ENCODE measurements around the gene SIGLEC7.

Gene SIGLEC7

GRCh38 chr19:51097166-51097738 is 44.8 kb upstream of the SIGLEC7 start:
- no peak overlapping the region for H4K8ac ChIP-seq (ENCODE audit: low read depth, low read length)
- no peak overlapping the region for H2AK5ac ChIP-seq (ENCODE audit: low read length)
- no peak overlapping the region for H3K4me3 ChIP-seq (ENCODE audit: low read length)
- no peak overlapping the region for H3K18ac ChIP-seq (ENCODE audit: low read length)
- H3K9ac ChIP-seq (ENCODE audit: low read length): no peak overlapping the region
- H3K27me3 ChIP-seq (ENCODE audit: insufficient read depth, low read length, poor library complexity): no peaks in the 10 kb centered on the region
- H4K5ac ChIP-seq (ENCODE audit: low read length): no peak overlapping the region
- H3K79me2 ChIP-seq (ENCODE audit: control insufficient read depth, insufficient read depth, low read length): no peaks in the 10 kb centered on the region
- H3K79me1 ChIP-seq (ENCODE audit: low read length): no peaks in the 10 kb centered on the region
- H3K27ac ChIP-seq (ENCODE audit: low read depth, low read length): no peak overlapping the region
- H2BK120ac ChIP-seq (ENCODE audit: low read depth, low read length): no peak overlapping the region
- peak; percentile 55 for DNase-seq
- H3K4me2 ChIP-seq (ENCODE audit: low read length): no peak overlapping the region
- no peak overlapping the region for H3K56ac ChIP-seq (ENCODE audit: low read length)
- no peak overlapping the region for H2BK5ac ChIP-seq (ENCODE audit: low read length)
- no peaks in the 10 kb centered on the region for H3K4me1 ChIP-seq (ENCODE audit: control insufficient read depth, low read depth, low read length)
- no CpG with 5 or more reads among the region's 8 CpGs for WGBS (ENCODE audit: extremely low coverage, insufficient coverage, low lambda C conversion rate)
- no peak overlapping the region for H3K4ac ChIP-seq (ENCODE audit: low read depth, low read length)
- H3K23ac ChIP-seq (ENCODE audit: low read length): no peak overlapping the region
- no peaks in the 10 kb centered on the region for H3K36me3 ChIP-seq (ENCODE audit: control insufficient read depth, insufficient read depth, low read length)
- no peak overlapping the region for H2BK15ac ChIP-seq (replicated peaks; ENCODE audit: low read depth)

- Histone ChIP-seq H2AK5ac (ENCODE audit: low read length) (no peak overlapping the region), H3K23ac (ENCODE audit: low read length) (no peak overlapping the region), H3K9ac (ENCODE audit: low read length) (no peak overlapping the region), H2BK5ac (ENCODE audit: low read length) (no peak overlapping the region), H3K79me1 (ENCODE audit: low read length) (no peaks in the 10 kb centered on the region), H3K18ac (ENCODE audit: low read length) (no peak overlapping the region), H3K4me1 (ENCODE audit: control insufficient read depth, low read depth, low read length) (no peaks in the 10 kb centered on the region), H3K4me3 (ENCODE audit: low read length) (no peak overlapping the region), H3K56ac (ENCODE audit: low read length) (no peak overlapping the region), H3K27me3 (ENCODE audit: insufficient read depth, low read length, poor library complexity) (no peaks in the 10 kb centered on the region), H3K36me3 (ENCODE audit: control insufficient read depth, insufficient read depth, low read length) (no peaks in the 10 kb centered on the region), H4K8ac (ENCODE audit: low read depth, low read length) (no peak overlapping the region), H3K79me2 (ENCODE audit: control insufficient read depth, insufficient read depth, low read length) (no peaks in the 10 kb centered on the region), H3K4me2 (ENCODE audit: low read length) (no peak overlapping the region), H2BK15ac (replicated peaks; ENCODE audit: low read depth) (no peak overlapping the region), H4K5ac (ENCODE audit: low read length) (no peak overlapping the region), H2BK120ac (ENCODE audit: low read depth, low read length) (no peak overlapping the region), H3K4ac (ENCODE audit: low read depth, low read length) (no peak overlapping the region), H3K27ac (ENCODE audit: low read depth, low read length) (no peak overlapping the region)
- DNase-seq: no peak
- WGBS (ENCODE audit: extremely low coverage, insufficient coverage, low lambda C conversion rate): no CpG with 5 or more reads among the region's 20 CpGs
Observed at GRCh38 chr19:51097796-51098195, 44.3 kb upstream of the SIGLEC7 start.

- no CpG with 5 or more reads among the region's 78 CpGs for WGBS (ENCODE audit: extremely low coverage, insufficient coverage, low lambda C conversion rate)
Observed at GRCh38 chr19:51098365-51099046, 43.6 kb upstream of the SIGLEC7 start.

GRCh38 chr19:51099047-51099382 is 43.1 kb upstream of the SIGLEC7 start:
- no peaks in the 10 kb centered on the region for H3K79me2 ChIP-seq (ENCODE audit: control insufficient read depth, insufficient read depth, low read length)
- no CpG with 5 or more reads among the region's 22 CpGs for WGBS (ENCODE audit: extremely low coverage, insufficient coverage, low lambda C conversion rate)

More at GRCh38 chr19:51098365-51099046, 43.6 kb upstream of the SIGLEC7 start:
- Histone ChIP-seq H3K4ac (ENCODE audit: low read depth, low read length) (no peak overlapping the region), H3K4me1 (ENCODE audit: control insufficient read depth, low read depth, low read length) (no peaks in the 10 kb centered on the region), H4K8ac (ENCODE audit: low read depth, low read length) (no peak overlapping the region), H3K4me3 (ENCODE audit: low read length) (no peak overlapping the region), H3K27ac (ENCODE audit: low read depth, low read length) (no peak overlapping the region), H2BK15ac (replicated peaks; ENCODE audit: low read depth) (no peak overlapping the region), H2BK5ac (ENCODE audit: low read length) (no peak overlapping the region), H2BK120ac (ENCODE audit: low read depth, low read length) (no peak overlapping the region), H4K5ac (ENCODE audit: low read length) (no peak overlapping the region), H3K79me2 (ENCODE audit: control insufficient read depth, insufficient read depth, low read length) (no peaks in the 10 kb centered on the region), H3K79me1 (ENCODE audit: low read length) (no peaks in the 10 kb centered on the region), H3K23ac (ENCODE audit: low read length) (no peak overlapping the region), H3K4me2 (ENCODE audit: low read length) (no peak overlapping the region), H3K18ac (ENCODE audit: low read length) (no peak overlapping the region), H3K9ac (ENCODE audit: low read length) (no peak overlapping the region), H3K36me3 (ENCODE audit: control insufficient read depth, insufficient read depth, low read length) (no peaks in the 10 kb centered on the region), H3K56ac (ENCODE audit: low read length) (no peak overlapping the region), H2AK5ac (ENCODE audit: low read length) (no peak overlapping the region), H3K27me3 (ENCODE audit: insufficient read depth, low read length, poor library complexity) (no peaks in the 10 kb centered on the region)
- DNase-seq: no peak

GRCh38 chr19:51100601-51101000 is 41.5 kb upstream of the SIGLEC7 start:
- no peak overlapping the region for H4K8ac ChIP-seq (ENCODE audit: low read depth, low read length)
- no peak overlapping the region for H3K4me2 ChIP-seq (ENCODE audit: low read length)
- H3K79me1 ChIP-seq (ENCODE audit: low read length): no peaks in the 10 kb centered on the region
- no peak overlapping the region for H3K4ac ChIP-seq (ENCODE audit: low read depth, low read length)
- H2BK15ac ChIP-seq (replicated peaks; ENCODE audit: low read depth): no peak overlapping the region
- H3K27me3 ChIP-seq (ENCODE audit: insufficient read depth, low read length, poor library complexity): no peaks in the 10 kb centered on the region
- H3K27ac ChIP-seq (ENCODE audit: low read depth, low read length): no peak overlapping the region
- no peak for DNase-seq
- no peak overlapping the region for H3K18ac ChIP-seq (ENCODE audit: low read length)
- no peak overlapping the region for H3K9ac ChIP-seq (ENCODE audit: low read length)
- H3K4me3 ChIP-seq (ENCODE audit: low read length): no peak overlapping the region
- H3K23ac ChIP-seq (ENCODE audit: low read length): no peak overlapping the region
- H3K56ac ChIP-seq (ENCODE audit: low read length): no peak overlapping the region
- no peaks in the 10 kb centered on the region for H3K4me1 ChIP-seq (ENCODE audit: control insufficient read depth, low read depth, low read length)
- H3K36me3 ChIP-seq (ENCODE audit: control insufficient read depth, insufficient read depth, low read length): no peaks in the 10 kb centered on the region
- no CpG with 5 or more reads among the region's 3 CpGs for WGBS (ENCODE audit: extremely low coverage, insufficient coverage, low lambda C conversion rate)
- no peak overlapping the region for H2AK5ac ChIP-seq (ENCODE audit: low read length)
- H2BK5ac ChIP-seq (ENCODE audit: low read length): no peak overlapping the region
- no peak overlapping the region for H2BK120ac ChIP-seq (ENCODE audit: low read depth, low read length)
- H3K79me2 ChIP-seq (ENCODE audit: control insufficient read depth, insufficient read depth, low read length): no peaks in the 10 kb centered on the region
- no peak overlapping the region for H4K5ac ChIP-seq (ENCODE audit: low read length)

More at GRCh38 chr19:51099047-51099382, 43.1 kb upstream of the SIGLEC7 start:
- Histone ChIP-seq H2BK15ac (replicated peaks; ENCODE audit: low read depth) (no peak overlapping the region), H3K27me3 (ENCODE audit: insufficient read depth, low read length, poor library complexity) (no peaks in the 10 kb centered on the region), H3K4me3 (ENCODE audit: low read length) (no peak overlapping the region), H3K56ac (ENCODE audit: low read length) (no peak overlapping the region), H2BK120ac (ENCODE audit: low read depth, low read length) (no peak overlapping the region), H3K79me1 (ENCODE audit: low read length) (no peaks in the 10 kb centered on the region), H2AK5ac (ENCODE audit: low read length) (no peak overlapping the region), H3K23ac (ENCODE audit: low read length) (no peak overlapping the region), H3K9ac (ENCODE audit: low read length) (no peak overlapping the region), H3K4me1 (ENCODE audit: control insufficient read depth, low read depth, low read length) (no peaks in the 10 kb centered on the region), H3K27ac (ENCODE audit: low read depth, low read length) (no peak overlapping the region), H4K5ac (ENCODE audit: low read length) (no peak overlapping the region), H3K18ac (ENCODE audit: low read length) (no peak overlapping the region), H2BK5ac (ENCODE audit: low read length) (no peak overlapping the region), H3K4me2 (ENCODE audit: low read length) (no peak overlapping the region), H4K8ac (ENCODE audit: low read depth, low read length) (no peak overlapping the region), H3K36me3 (ENCODE audit: control insufficient read depth, insufficient read depth, low read length) (no peaks in the 10 kb centered on the region), H3K4ac (ENCODE audit: low read depth, low read length) (no peak overlapping the region)
- no peak for DNase-seq
